Measurements from ENCODE around the gene TAS2R1. TPM values are rescaled to one million over a fixed set of nuclear protein-coding genes. Genes with fewer than 3 reads are reported as not detected.

TAS2R1 gene
- total RNA-seq, 1 donor from 2014 or later = not detected

GRCh38 chr5:9641806-9642355 is 11.7 kb upstream of the TAS2R1 start:
- Mint-ChIP-seq H3K36me3 (ENCODE audit: unreplicated experiment) (peaks cover 11% of the 10 kb centered on the region), H3K4me3 (ENCODE audit: unreplicated experiment) (no peak overlapping the region), H3K9me3 (ENCODE audit: unreplicated experiment) (peaks cover 15% of the 10 kb centered on the region), H3K27me3 (ENCODE audit: unreplicated experiment) (no peaks in the 10 kb centered on the region), H3K27ac (ENCODE audit: unreplicated experiment) (no peak overlapping the region), H3K4me1 (ENCODE audit: unreplicated experiment) (no peaks in the 10 kb centered on the region)
- no peak for TF ChIP-seq CTCF (IDR thresholded peaks at IDR 0.05)
- DNase-seq (ENCODE audit: extremely low spot score, unreplicated experiment) = no peak

- peaks cover 14% of the 10 kb centered on the region for H3K36me3 Mint-ChIP-seq (ENCODE audit: unreplicated experiment)
- H3K27me3 Mint-ChIP-seq (ENCODE audit: unreplicated experiment) = no peaks in the 10 kb centered on the region
- H3K4me3 Mint-ChIP-seq (ENCODE audit: unreplicated experiment) = no peak overlapping the region
- no peak for DNase-seq (ENCODE audit: extremely low spot score, unreplicated experiment)
- no peak overlapping the region for H3K27ac Mint-ChIP-seq (ENCODE audit: unreplicated experiment)
- peaks cover 35% of the 10 kb centered on the region for H3K9me3 Mint-ChIP-seq (ENCODE audit: unreplicated experiment)
- no peak for TF ChIP-seq CTCF (IDR thresholded peaks at IDR 0.05)
- H3K4me1 Mint-ChIP-seq (ENCODE audit: unreplicated experiment) = no peaks in the 10 kb centered on the region
Observed at GRCh38 chr5:9632495-9632894, 2.3 kb upstream of the TAS2R1 start.

- no peak for TF ChIP-seq CTCF (IDR thresholded peaks at IDR 0.05)
Observed at GRCh38 chr5:9627541-9627940, 2.6 kb downstream of the TAS2R1 start.

GRCh38 chr5:9626955-9627354 is 3.2 kb downstream of the TAS2R1 start:
- H3K27me3 Mint-ChIP-seq (ENCODE audit: unreplicated experiment) = no peaks in the 10 kb centered on the region
- no peak for TF ChIP-seq CTCF (IDR thresholded peaks at IDR 0.05)
- peaks cover 22% of the 10 kb centered on the region for H3K4me1 Mint-ChIP-seq (ENCODE audit: unreplicated experiment)
- no peak for DNase-seq (ENCODE audit: extremely low spot score, unreplicated experiment)
- no peak overlapping the region for H3K27ac Mint-ChIP-seq (ENCODE audit: unreplicated experiment)
- H3K9me3 Mint-ChIP-seq (ENCODE audit: unreplicated experiment) = no peaks in the 10 kb centered on the region
- no peak overlapping the region for H3K4me3 Mint-ChIP-seq (ENCODE audit: unreplicated experiment)
- H3K36me3 Mint-ChIP-seq (ENCODE audit: unreplicated experiment) = no peaks in the 10 kb centered on the region

More at GRCh38 chr5:9627541-9627940, 2.6 kb downstream of the TAS2R1 start:
- H3K9me3 Mint-ChIP-seq (ENCODE audit: unreplicated experiment) = no peaks in the 10 kb centered on the region
- H3K27ac Mint-ChIP-seq (ENCODE audit: unreplicated experiment) = no peak overlapping the region
- no peak for DNase-seq (ENCODE audit: extremely low spot score, unreplicated experiment)
- H3K4me3 Mint-ChIP-seq (ENCODE audit: unreplicated experiment) = no peak overlapping the region
- H3K4me1 Mint-ChIP-seq (ENCODE audit: unreplicated experiment) = peaks cover 17% of the 10 kb centered on the region
- H3K36me3 Mint-ChIP-seq (ENCODE audit: unreplicated experiment) = no peaks in the 10 kb centered on the region
- H3K27me3 Mint-ChIP-seq (ENCODE audit: unreplicated experiment) = no peaks in the 10 kb centered on the region

- Mint-ChIP-seq H3K4me1 (ENCODE audit: unreplicated experiment) (peaks cover 32% of the 10 kb centered on the region), H3K27me3 (ENCODE audit: unreplicated experiment) (no peaks in the 10 kb centered on the region), H3K27ac (ENCODE audit: unreplicated experiment) (no peak overlapping the region), H3K9me3 (ENCODE audit: unreplicated experiment) (no peaks in the 10 kb centered on the region), H3K36me3 (ENCODE audit: unreplicated experiment) (no peaks in the 10 kb centered on the region), H3K4me3 (ENCODE audit: unreplicated experiment) (no peak overlapping the region)
- no peak for DNase-seq (ENCODE audit: extremely low spot score, unreplicated experiment)
- no peak for TF ChIP-seq CTCF (IDR thresholded peaks at IDR 0.05)
Observed at GRCh38 chr5:9625731-9626130, 4.4 kb downstream of the TAS2R1 start.

Data from osteocyte (in vitro differentiated cells).